Ishikawa (cell line): ENCODE data around the gene MED12L.

Experiments used
- CEBPB ChIP-seq: IDR thresholded peaks from 2 replicates; pipeline ENCODE4 v1.6.1; 2012
- EGR1 ChIP-seq: IDR thresholded peaks from 2 replicates; pipeline ENCODE4 v1.6.1; 2012
- EP300 ChIP-seq: IDR thresholded peaks from 2 replicates; pipeline ENCODE4 v1.6.1; 2012; ENCODE audit warnings: borderline replicate concordance
- NFIC ChIP-seq: IDR thresholded peaks from 2 replicates; pipeline ENCODE4 v1.6.1; 2012
- RAD21 ChIP-seq: IDR thresholded peaks from 2 replicates; pipeline ENCODE4 v1.6.1; 2012; ENCODE audit warnings: low read depth
- TF ChIP-seq, protein P1 (sequence below): IDR thresholded peaks from 2 replicates; pipeline ENCODE4 v1.6.1; 2012; ENCODE audit warnings: low read depth, mild to moderate bottlenecking
- TF ChIP-seq, protein P2 (sequence below): IDR thresholded peaks from 2 replicates; pipeline ENCODE4 v1.6.1; 2012

DNA sequence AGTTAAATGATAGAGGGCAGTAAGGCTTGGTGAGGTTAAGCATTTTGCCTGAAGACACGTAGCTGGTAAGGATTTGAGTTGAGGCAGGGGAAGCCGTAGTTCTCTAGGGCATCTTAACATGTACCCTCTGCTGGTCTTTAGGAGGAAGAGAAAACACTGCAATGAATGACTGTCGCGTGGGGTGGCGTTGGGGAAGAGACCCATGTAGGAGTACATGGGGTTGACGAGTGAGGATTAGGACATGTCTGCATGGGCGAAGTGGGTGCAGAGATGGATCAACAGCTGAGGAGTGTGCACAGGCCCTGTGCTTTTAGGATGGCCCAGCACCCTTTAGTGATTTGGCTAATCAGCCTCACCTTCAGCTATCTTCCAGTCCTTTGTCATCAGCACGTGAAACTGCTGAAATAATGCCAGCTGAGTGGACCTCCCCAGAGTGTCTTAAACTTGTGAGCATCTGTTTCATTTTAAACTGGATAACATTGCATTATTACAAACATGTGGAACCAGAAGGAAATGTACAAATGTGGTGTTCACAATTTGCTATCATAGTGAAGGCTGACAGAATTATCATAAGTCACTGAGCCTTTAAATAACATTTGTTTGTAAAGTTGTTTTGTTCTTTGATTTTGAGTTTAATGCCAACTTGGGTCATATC is 177.5 kb downstream of the MED12L start:
- TF ChIP-seq EGR1 (no peak), CEBPB (no peak), EP300 (no peak), RAD21 (no peak), NFIC (no peak)
- TF ChIP-seq, protein P1, sequence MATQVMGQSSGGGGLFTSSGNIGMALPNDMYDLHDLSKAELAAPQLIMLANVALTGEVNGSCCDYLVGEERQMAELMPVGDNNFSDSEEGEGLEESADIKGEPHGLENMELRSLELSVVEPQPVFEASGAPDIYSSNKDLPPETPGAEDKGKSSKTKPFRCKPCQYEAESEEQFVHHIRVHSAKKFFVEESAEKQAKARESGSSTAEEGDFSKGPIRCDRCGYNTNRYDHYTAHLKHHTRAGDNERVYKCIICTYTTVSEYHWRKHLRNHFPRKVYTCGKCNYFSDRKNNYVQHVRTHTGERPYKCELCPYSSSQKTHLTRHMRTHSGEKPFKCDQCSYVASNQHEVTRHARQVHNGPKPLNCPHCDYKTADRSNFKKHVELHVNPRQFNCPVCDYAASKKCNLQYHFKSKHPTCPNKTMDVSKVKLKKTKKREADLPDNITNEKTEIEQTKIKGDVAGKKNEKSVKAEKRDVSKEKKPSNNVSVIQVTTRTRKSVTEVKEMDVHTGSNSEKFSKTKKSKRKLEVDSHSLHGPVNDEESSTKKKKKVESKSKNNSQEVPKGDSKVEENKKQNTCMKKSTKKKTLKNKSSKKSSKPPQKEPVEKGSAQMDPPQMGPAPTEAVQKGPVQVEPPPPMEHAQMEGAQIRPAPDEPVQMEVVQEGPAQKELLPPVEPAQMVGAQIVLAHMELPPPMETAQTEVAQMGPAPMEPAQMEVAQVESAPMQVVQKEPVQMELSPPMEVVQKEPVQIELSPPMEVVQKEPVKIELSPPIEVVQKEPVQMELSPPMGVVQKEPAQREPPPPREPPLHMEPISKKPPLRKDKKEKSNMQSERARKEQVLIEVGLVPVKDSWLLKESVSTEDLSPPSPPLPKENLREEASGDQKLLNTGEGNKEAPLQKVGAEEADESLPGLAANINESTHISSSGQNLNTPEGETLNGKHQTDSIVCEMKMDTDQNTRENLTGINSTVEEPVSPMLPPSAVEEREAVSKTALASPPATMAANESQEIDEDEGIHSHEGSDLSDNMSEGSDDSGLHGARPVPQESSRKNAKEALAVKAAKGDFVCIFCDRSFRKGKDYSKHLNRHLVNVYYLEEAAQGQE: no peak
- TF ChIP-seq, protein P2, sequence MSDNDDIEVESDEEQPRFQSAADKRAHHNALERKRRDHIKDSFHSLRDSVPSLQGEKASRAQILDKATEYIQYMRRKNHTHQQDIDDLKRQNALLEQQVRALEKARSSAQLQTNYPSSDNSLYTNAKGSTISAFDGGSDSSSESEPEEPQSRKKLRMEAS: no peak
